Lung (tissue), 12 donors: ENCODE results near the gene TNFRSF14. TPM values are rescaled to one million over a fixed set of nuclear protein-coding genes. Genes with fewer than 3 reads are reported as not detected.

ENCODE experiments used
- ATAC-seq: fragments of 200-7000 bp; cut with Tn5 transposase; one replicate; pipeline ENCODE4 v1.9.1; 2020; ENCODE audit warnings: moderate number of reproducible peaks; ENCODE audit not compliant: insufficient read depth, low FRiP score
- DNase-seq, 3 donors: peaks; one replicate each; pipeline ENCODE4 v3.0.0-alpha.2; 2013 to 2017
- H3K27ac ChIP-seq, 2 donors: one replicate each; pipeline ENCODE4 v1.5.1; 2013; ENCODE audit warnings: mild to moderate bottlenecking in 2 of 2, moderate library complexity in 2 of 2, control low read depth in 1 of 2, inconsistent platforms in 1 of 2, low read depth in 1 of 2, low read length in 1 of 2
- H3K27me3 ChIP-seq, 3 donors: one replicate each; pipeline ENCODE4 v1.5.1; 2013; ENCODE audit warnings: low read length in 2 of 3; ENCODE audit not compliant: control insufficient read depth in 3 of 3, insufficient read depth in 3 of 3
- H3K36me3 ChIP-seq, 4 donors: one replicate each; pipeline ENCODE4 v1.5.1; 2013; ENCODE audit warnings: low read length in 4 of 4, mild to moderate bottlenecking in 1 of 4, moderate library complexity in 1 of 4; ENCODE audit not compliant: control insufficient read depth in 4 of 4, insufficient read depth in 4 of 4
- H3K4me1 ChIP-seq, 5 donors: one replicate each; pipeline ENCODE4 v1.5.1; 2013; ENCODE audit warnings: low read length in 5 of 5, mild to moderate bottlenecking in 2 of 5, moderate library complexity in 1 of 5; ENCODE audit not compliant: control insufficient read depth in 5 of 5, insufficient read depth in 5 of 5
- H3K4me3 ChIP-seq: one replicate; pipeline ENCODE4 v1.5.1; 2013; ENCODE audit warnings: mild to moderate bottlenecking, control low read depth, moderate library complexity
- H3K9ac ChIP-seq, 2 donors: one replicate each; pipeline ENCODE4 v1.5.1; 2013; ENCODE audit warnings: low read length in 2 of 2, control low read depth in 1 of 2; ENCODE audit not compliant: insufficient read depth in 1 of 2
- H3K9me3 ChIP-seq, 4 donors: one replicate each; pipeline ENCODE4 v1.5.1; 2013; ENCODE audit warnings: low read length in 3 of 4, mild to moderate bottlenecking in 1 of 4, moderate library complexity in 1 of 4; ENCODE audit not compliant: control insufficient read depth in 4 of 4, insufficient read depth in 3 of 4
- CTCF ChIP-seq: IDR thresholded peaks from 2 replicates; pipeline ENCODE4 v1.5.1; 2012; ENCODE audit warnings: mild to moderate bottlenecking; ENCODE audit errors: control extremely low read depth, extremely low read depth
- WGBS, 2 donors: extraction: QIAGEN DNeasy Blood & Tissue Kit; methylation state at CpG; one replicate each; pipeline ENCODE4 v1.1.7; 2013; 5-methylcytosine and 5-hydroxymethylcytosine counted together
- polyA plus RNA-seq, 2 donors: library from polyadenylated mRNA; stranded (reverse); fragments of 200-250 nt; gene quantifications; one replicate each; pipeline ENCODE4 v1.2.1, GENCODE V29; 2013
- total RNA-seq, 2 donors: library from RNA; depleted of rRNA in 1 of 2; stranded (reverse); fragments of >200 nt in 1 of 2; gene quantifications; one replicate each; pipeline ENCODE4 v1.2.1, GENCODE V29; 2014 to 2021
- donor health status: control.
- donor health status: control.
- donor health status: Bipolar disorder and iron deficiency.
- donor health status: healthy.
- donor health status: DM: yes; HTN: yes; CAD: no.

TNFRSF14 gene
- total and polyA plus RNA-seq, 4 donors: 67.4 to 200 (median 159) TPM

GRCh38 chr1:2611621-2612437 is 55.7 kb downstream of the TNFRSF14 start:
- Histone ChIP-seq H3K9ac (no peak overlapping the region), H3K4me1 (peaks cover 0 to 30% (median 4%) of the 10 kb centered on the region in 5 donors), H3K4me3 (no peak overlapping the region), H3K9me3 (peaks cover 0 to 16% (median 4%) of the 10 kb centered on the region in 4 donors), H3K36me3 (no peaks in the 10 kb centered on the region), H3K27me3 (no peaks in the 10 kb centered on the region), H3K27ac (no peak overlapping the region)
- no peak for DNase-seq
- WGBS, 2 donors: 88 to 93% methylated on average over 19 of the region's 19 CpGs
- no peak for ATAC-seq
- no peak for TF ChIP-seq CTCF

GRCh38 chr1:2612591-2613365 is 56.6 kb downstream of the TNFRSF14 start:
- H3K4me3 ChIP-seq: no peak overlapping the region
- no peaks in the 10 kb centered on the region for H3K36me3 ChIP-seq
- H3K4me1 ChIP-seq: peaks cover 0 to 21% (median 4%) of the 10 kb centered on the region in 5 donors
- 86 to 88% methylated on average over 11 of the region's 11 CpGs for WGBS, 2 donors
- no peak overlapping the region for H3K9ac ChIP-seq
- DNase-seq (peak in 1 of 3 donors; percentile 36), ATAC-seq (no peak)
- H3K27me3 ChIP-seq: no peaks in the 10 kb centered on the region
- no peak overlapping the region for H3K27ac ChIP-seq
- no peak for TF ChIP-seq CTCF
- peaks cover 0 to 16% (median 4%) of the 10 kb centered on the region in 4 donors for H3K9me3 ChIP-seq

Other genes starting within 250 kb of the TNFRSF14 start
- gene MORN1, start 164.8 kb upstream of the TNFRSF14 start, total RNA-seq: 10 to 100 TPM; 20.7 to 23.9 TPM
- 1 to 10 TPM; 5.2 to 7.2 TPM for gene MORN1, start 164.8 kb upstream of the TNFRSF14 start, polyA plus RNA-seq
- gene RER1, start 164.5 kb upstream of the TNFRSF14 start, total RNA-seq: 100 to 1,000 TPM in 1 of 2 donors, 10 to 100 TPM in 1; 79.7 to 134 TPM
- 10 to 100 TPM; 71.7 to 96.1 TPM for gene RER1, start 164.5 kb upstream of the TNFRSF14 start, polyA plus RNA-seq
- gene PEX10, start 143.8 kb upstream of the TNFRSF14 start, total RNA-seq: 10 to 100 TPM; 15.7 to 25.4 TPM
- gene PEX10, start 143.8 kb upstream of the TNFRSF14 start, polyA plus RNA-seq: 10 to 100 TPM; 19.4 to 21.6 TPM
- gene PLCH2, start 80.1 kb upstream of the TNFRSF14 start, total RNA-seq: 1 to 10 TPM; 4.0 to 7.9 TPM
- gene PLCH2, start 80.1 kb upstream of the TNFRSF14 start, polyA plus RNA-seq: 1 to 10 TPM; 2.1 to 2.7 TPM
- gene PANK4, start 29.8 kb upstream of the TNFRSF14 start, total RNA-seq: 10 to 100 TPM; 24.5 to 36.3 TPM
- gene PANK4, start 29.8 kb upstream of the TNFRSF14 start, polyA plus RNA-seq: 10 to 100 TPM; 17.6 to 18.9 TPM
- gene HES5, start 26.1 kb upstream of the TNFRSF14 start, total RNA-seq: under 1 TPM; 0.46 to 1.00 TPM
- gene HES5, start 26.1 kb upstream of the TNFRSF14 start, polyA plus RNA-seq: under 1 TPM; 0.16 to 0.26 TPM
- 10 to 100 TPM; 17.8 to 39.8 TPM for gene PRXL2B, start 30.4 kb downstream of the TNFRSF14 start, total RNA-seq
- 10 to 100 TPM; 24.9 to 29.0 TPM for gene PRXL2B, start 30.4 kb downstream of the TNFRSF14 start, polyA plus RNA-seq
- gene MMEL1, start 76.6 kb downstream of the TNFRSF14 start, total RNA-seq: 1 to 10 TPM; 4.0 to 5.9 TPM
- gene MMEL1, start 76.6 kb downstream of the TNFRSF14 start, polyA plus RNA-seq: 1 to 10 TPM; 6.2 to 8.4 TPM
- gene TTC34, start 245.3 kb downstream of the TNFRSF14 start, total RNA-seq: 1 to 10 TPM in 1 of 2 donors, under 1 TPM in 1; 0.94 to 3.3 TPM
- under 1 TPM; 0.30 to 0.57 TPM for gene TTC34, start 245.3 kb downstream of the TNFRSF14 start, polyA plus RNA-seq